Cardiac muscle cell (in vitro differentiated cells and primary cell): ENCODE data around the gene DDX60. TPM values are rescaled to one million over a fixed set of nuclear protein-coding genes. Genes with fewer than 3 reads are reported as not detected.
A peak's percentile ranks its signal among the peaks of the same experiment; 100 is the strongest.

Experiments used
- DNase-seq, 2 donors: peaks; one replicate each; pipeline versions ENCODE4 v3.0.0 to v3.0.0-alpha.2; 2010 to 2017; ENCODE audit warnings: low read depth in 1 of 2, low spot score in 1 of 2
- H3K27ac ChIP-seq: fragments of 200-600 bp; sonication (generic); 2 replicates; pipeline ENCODE4 v1.5.1; 2016
- H3K27me3 ChIP-seq: fragments of 200-600 bp; sonication (generic); 2 replicates; pipeline ENCODE4 v1.6.0; 2016; ENCODE audit warnings: control low read depth
- H3K36me3 ChIP-seq: fragments of 200-600 bp; sonication (generic); 2 replicates; pipeline ENCODE4 v1.5.1; 2016; ENCODE audit warnings: control low read depth
- H3K4me1 ChIP-seq: fragments of 200-600 bp; sonication (generic); 2 replicates; pipeline ENCODE4 v1.8.1; 2017; ENCODE audit warnings: low read depth, mild to moderate bottlenecking, mixed run types
- H3K4me3 ChIP-seq: fragments of 200-600 bp; sonication (generic); 2 replicates; pipeline ENCODE4 v1.5.1; 2016; ENCODE audit warnings: mild to moderate bottlenecking
- H3K9me3 ChIP-seq: fragments of 200-600 bp; sonication (generic); 2 replicates; pipeline ENCODE4 v1.5.1; 2017; ENCODE audit warnings: low read depth, mild to moderate bottlenecking, control low read depth
- polyA plus RNA-seq: library from polyadenylated mRNA; unstranded; fragments of >200 nt; fragmentation: Nextera tagmentation; extraction: Ambion mirVana; gene quantifications from 2 replicates; pipeline ENCODE4 v1.2.1, GENCODE V29; 2016
- total RNA-seq: library from RNA; depleted of rRNA; stranded (reverse); fragments of >200 nt; gene quantifications from 2 replicates; pipeline ENCODE4 v1.2.3, GENCODE V29; 2016
- TF ChIP-seq, protein P1 (sequence below): IDR thresholded peaks from 2 replicates; pipeline ENCODE4 v1.5.1; 2012; ENCODE audit warnings: low read depth, mild to moderate bottlenecking, low read length

The DDX60 gene
- total and polyA plus RNA-seq, 2 experiments from 2014 or later: 1.8 to 4.8 TPM

DNA sequence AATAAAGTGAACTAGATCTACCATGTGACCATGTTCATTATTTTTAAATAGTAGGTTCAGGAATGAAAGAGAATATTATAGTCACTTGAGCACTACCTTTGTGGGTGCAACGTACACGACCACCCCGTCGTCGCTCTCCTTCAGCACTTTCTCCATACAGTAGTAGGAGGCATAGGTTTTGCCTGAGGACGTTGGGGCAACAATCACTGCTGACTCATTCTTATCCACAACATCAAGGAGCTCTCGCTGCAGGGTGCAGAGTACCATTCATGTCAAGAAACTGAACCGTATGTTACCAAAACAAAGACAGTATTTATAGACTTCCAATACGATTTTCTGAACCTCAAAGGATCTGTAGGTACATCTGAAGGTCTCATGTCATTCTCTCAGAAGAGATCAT lies 44.7 kb downstream of the DDX60 start:
- no peak overlapping the region for H3K27ac ChIP-seq
- no peaks in the 10 kb centered on the region for H3K9me3 ChIP-seq
- TF ChIP-seq, protein P1, sequence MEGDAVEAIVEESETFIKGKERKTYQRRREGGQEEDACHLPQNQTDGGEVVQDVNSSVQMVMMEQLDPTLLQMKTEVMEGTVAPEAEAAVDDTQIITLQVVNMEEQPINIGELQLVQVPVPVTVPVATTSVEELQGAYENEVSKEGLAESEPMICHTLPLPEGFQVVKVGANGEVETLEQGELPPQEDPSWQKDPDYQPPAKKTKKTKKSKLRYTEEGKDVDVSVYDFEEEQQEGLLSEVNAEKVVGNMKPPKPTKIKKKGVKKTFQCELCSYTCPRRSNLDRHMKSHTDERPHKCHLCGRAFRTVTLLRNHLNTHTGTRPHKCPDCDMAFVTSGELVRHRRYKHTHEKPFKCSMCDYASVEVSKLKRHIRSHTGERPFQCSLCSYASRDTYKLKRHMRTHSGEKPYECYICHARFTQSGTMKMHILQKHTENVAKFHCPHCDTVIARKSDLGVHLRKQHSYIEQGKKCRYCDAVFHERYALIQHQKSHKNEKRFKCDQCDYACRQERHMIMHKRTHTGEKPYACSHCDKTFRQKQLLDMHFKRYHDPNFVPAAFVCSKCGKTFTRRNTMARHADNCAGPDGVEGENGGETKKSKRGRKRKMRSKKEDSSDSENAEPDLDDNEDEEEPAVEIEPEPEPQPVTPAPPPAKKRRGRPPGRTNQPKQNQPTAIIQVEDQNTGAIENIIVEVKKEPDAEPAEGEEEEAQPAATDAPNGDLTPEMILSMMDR: no peak
- DNase-seq: no peak
- H3K4me3 ChIP-seq: no peak overlapping the region
- H3K36me3 ChIP-seq: no peaks in the 10 kb centered on the region
- H3K27me3 ChIP-seq: no peaks in the 10 kb centered on the region
- H3K4me1 ChIP-seq: no peaks in the 10 kb centered on the region

DNA sequence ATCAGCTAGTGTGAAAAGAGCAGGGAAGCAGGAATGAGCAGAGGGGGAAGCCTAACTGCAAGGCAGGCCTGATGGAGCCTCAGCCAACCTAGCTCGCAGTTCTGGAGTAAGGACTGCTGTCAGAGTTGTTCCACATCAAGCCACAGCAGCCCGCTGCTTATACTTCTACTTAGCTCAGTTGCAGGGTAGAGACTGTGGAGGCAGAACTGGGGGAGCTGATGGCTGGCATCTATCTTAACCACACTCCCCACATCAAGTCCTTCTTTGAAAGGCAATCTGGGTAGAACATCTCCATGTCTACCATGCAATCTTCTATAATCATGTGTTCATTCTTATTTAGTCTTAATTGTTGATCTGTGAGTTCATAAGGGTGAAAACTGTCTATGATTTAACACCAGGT lies 46.1 kb downstream of the DDX60 start:
- no peaks in the 10 kb centered on the region for H3K4me1 ChIP-seq
- DNase-seq: no peak
- H3K27ac ChIP-seq: no peak overlapping the region
- TF ChIP-seq, protein P1: no peak
- H3K4me3 ChIP-seq: no peak overlapping the region
- H3K36me3 ChIP-seq: no peaks in the 10 kb centered on the region
- no peaks in the 10 kb centered on the region for H3K27me3 ChIP-seq
- no peaks in the 10 kb centered on the region for H3K9me3 ChIP-seq

DNA sequence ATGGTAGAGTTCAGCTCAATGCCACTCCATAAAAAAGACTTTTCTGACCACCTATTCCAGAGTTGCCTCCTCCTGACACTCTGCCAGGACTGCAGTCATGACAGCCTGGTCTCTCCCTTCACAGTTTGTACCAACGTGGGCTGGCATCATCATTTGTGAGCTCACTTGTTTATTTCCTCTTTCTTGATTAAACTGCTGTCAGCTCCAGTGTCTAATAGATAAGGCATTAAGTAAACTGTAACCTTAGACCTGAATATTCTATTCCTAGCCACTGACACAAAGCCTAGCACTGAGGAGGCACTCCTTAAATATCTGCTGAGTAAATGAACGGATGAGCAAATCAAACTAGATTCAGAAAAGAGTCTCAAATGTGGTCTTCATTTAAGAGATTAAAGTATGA lies 48.7 kb downstream of the DDX60 start:
- peaks cover 6% of the 10 kb centered on the region for H3K4me1 ChIP-seq
- TF ChIP-seq, protein P1: no peak
- no peak overlapping the region for H3K27ac ChIP-seq
- DNase-seq: no peak
- H3K36me3 ChIP-seq: no peaks in the 10 kb centered on the region
- H3K9me3 ChIP-seq: no peaks in the 10 kb centered on the region
- H3K4me3 ChIP-seq: no peak overlapping the region
- H3K27me3 ChIP-seq: no peaks in the 10 kb centered on the region

DNA sequence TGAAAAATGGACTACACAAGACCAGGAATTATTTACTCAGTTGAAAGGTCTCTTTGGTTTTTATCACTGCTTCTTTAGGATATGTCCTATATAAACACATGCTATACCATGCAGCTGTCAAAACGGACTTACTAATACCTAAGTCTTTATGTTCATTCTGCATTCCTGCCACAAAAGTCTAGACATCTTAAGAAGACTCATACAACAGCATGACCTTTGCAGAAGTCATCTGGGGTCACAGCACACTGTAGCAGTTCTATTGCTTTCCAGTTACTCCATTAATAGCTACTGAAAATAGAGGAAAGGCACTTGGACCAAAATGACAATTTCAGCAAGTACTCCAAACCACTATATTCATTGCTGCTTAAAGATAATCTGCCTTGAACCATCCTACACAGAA lies 53.2 kb downstream of the DDX60 start:
- DNase-seq: peak in 1 of 2 donors; percentile 38
- TF ChIP-seq, protein P1: no peak

DNA sequence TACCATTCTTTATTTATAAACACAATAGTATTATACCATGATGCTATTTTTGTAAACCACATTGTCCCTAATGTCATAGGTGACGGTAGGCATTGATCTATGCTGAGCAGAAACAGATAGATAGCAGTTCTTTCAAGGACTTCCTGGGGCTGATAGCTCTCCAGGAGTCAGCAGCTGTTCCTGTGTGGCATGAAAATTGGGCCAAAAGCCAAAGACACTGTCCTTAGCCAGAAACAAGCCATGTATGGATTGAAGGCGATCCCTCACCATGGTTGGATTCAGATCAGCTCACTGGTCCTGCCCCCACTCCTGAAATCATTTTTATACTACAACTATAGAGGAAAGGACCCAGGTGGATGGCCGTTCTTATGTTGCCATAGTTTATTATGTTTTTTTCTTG lies 53.6 kb downstream of the DDX60 start:
- H3K27ac ChIP-seq: peak overlapping the region; percentile 74
- H3K4me3 ChIP-seq: no peak overlapping the region
- H3K4me1 ChIP-seq: peaks cover 29% of the 10 kb centered on the region
- no peaks in the 10 kb centered on the region for H3K9me3 ChIP-seq
- no peaks in the 10 kb centered on the region for H3K27me3 ChIP-seq
- peak in 1 of 2 donors; percentile 45 for DNase-seq
- H3K36me3 ChIP-seq: no peaks in the 10 kb centered on the region
- TF ChIP-seq, protein P1: no peak

More for the DNA sequence above, 53.2 kb downstream of the DDX60 start:
- Histone ChIP-seq H3K4me1 (peaks cover 29% of the 10 kb centered on the region), H3K4me3 (no peak overlapping the region), H3K36me3 (no peaks in the 10 kb centered on the region), H3K27me3 (no peaks in the 10 kb centered on the region), H3K9me3 (no peaks in the 10 kb centered on the region), H3K27ac (peak overlapping the region; percentile 74)

DNA sequence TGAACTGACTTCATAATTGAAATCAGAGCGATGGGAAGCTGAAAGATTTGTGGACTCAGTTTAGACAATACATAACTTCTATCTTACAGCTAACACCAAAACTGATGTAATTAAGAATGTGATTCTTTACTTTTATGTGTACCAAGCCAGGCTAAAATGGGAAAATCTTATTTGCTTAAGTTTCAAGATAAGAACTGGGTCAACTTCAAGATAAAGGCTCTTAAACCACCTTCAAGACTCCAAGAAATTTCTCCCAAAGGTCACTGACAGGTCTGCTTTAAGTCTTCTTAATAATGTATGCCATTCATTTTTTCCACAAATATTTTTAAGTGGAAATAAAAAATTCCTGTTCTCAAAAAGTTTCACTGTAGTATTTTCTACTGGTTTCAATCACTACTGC lies 55.5 kb downstream of the DDX60 start:
- Histone ChIP-seq H3K4me1 (peaks cover 34% of the 10 kb centered on the region), H3K27ac (peak overlapping the region; percentile 11), H3K9me3 (no peaks in the 10 kb centered on the region), H3K27me3 (no peaks in the 10 kb centered on the region), H3K4me3 (no peak overlapping the region), H3K36me3 (no peaks in the 10 kb centered on the region)
- no peak for DNase-seq
- TF ChIP-seq, protein P1: no peak
